ENCODE measurements around the gene DENND4A. TPM values are rescaled to one million over a fixed set of nuclear protein-coding genes. Genes with fewer than 3 reads are reported as not detected.
A peak's percentile ranks its signal among the peaks of the same experiment; 100 is the strongest.

The DENND4A gene
- total and polyA plus RNA-seq, 9 of the 15 experiments (the other 6 are each of a cell fraction or from before 2014, with no cell fraction given) = 6.8 to 32.3 (median 19.9) TPM

- TF ChIP-seq ATF7 (IDR thresholded peaks at IDR 0.05) (peak; percentile 75), NFXL1 (CRISPR knock-in tag; IDR thresholded peaks at IDR 0.05) (no peak), TBL1XR1 (IDR thresholded peaks at IDR 0.05; ENCODE audit: low read length in 2 of 2) (no peak), ZNF589 (CRISPR knock-in tag; IDR thresholded peaks at IDR 0.05; ENCODE audit: low read depth) (peak; percentile 95), EHMT2 (IDR thresholded peaks at IDR 0.05) (no peak), USF1 (CRISPR knock-in tag; IDR thresholded peaks at IDR 0.05) (no peak), ETV5 (CRISPR knock-in tag; IDR thresholded peaks at IDR 0.05; ENCODE audit: low read depth) (0 out of 2 replicates have a peak, but pooled peaks have one; percentile 26), MEIS2 (IDR thresholded peaks at IDR 0.05; ENCODE audit: partially characterized antibody) (peak; percentile 29), ZNF76 (CRISPR knock-in tag; IDR thresholded peaks at IDR 0.05; ENCODE audit: borderline replicate concordance) (0 out of 2 replicates have a peak, but pooled peaks have one; percentile 41), MAFG (tag; conservative IDR thresholded peaks at IDR 0.05) (peak; percentile 45; the same call in 1 of the 2 replicates), TFE3 (CRISPR knock-in tag; IDR thresholded peaks at IDR 0.05) (no peak), ZKSCAN1 (IDR thresholded peaks at IDR 0.05; ENCODE audit: low read depth, low read length) (no peak), GATAD2A (IDR thresholded peaks at IDR 0.05) (peak; percentile 60; the same call in 1 of the 2 replicates), ZNF436 (CRISPR knock-in tag; IDR thresholded peaks at IDR 0.05) (no peak), NFATC3 (IDR thresholded peaks at IDR 0.05) (no peak)
- TF ChIP-seq, protein P1, sequence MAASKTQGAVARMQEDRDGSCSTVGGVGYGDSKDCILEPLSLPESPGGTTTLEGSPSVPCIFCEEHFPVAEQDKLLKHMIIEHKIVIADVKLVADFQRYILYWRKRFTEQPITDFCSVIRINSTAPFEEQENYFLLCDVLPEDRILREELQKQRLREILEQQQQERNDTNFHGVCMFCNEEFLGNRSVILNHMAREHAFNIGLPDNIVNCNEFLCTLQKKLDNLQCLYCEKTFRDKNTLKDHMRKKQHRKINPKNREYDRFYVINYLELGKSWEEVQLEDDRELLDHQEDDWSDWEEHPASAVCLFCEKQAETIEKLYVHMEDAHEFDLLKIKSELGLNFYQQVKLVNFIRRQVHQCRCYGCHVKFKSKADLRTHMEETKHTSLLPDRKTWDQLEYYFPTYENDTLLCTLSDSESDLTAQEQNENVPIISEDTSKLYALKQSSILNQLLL (CRISPR knock-in tag; IDR thresholded peaks at IDR 0.05; ENCODE audit: borderline replicate concordance) = no peak
- TF ChIP-seq, protein P2, sequence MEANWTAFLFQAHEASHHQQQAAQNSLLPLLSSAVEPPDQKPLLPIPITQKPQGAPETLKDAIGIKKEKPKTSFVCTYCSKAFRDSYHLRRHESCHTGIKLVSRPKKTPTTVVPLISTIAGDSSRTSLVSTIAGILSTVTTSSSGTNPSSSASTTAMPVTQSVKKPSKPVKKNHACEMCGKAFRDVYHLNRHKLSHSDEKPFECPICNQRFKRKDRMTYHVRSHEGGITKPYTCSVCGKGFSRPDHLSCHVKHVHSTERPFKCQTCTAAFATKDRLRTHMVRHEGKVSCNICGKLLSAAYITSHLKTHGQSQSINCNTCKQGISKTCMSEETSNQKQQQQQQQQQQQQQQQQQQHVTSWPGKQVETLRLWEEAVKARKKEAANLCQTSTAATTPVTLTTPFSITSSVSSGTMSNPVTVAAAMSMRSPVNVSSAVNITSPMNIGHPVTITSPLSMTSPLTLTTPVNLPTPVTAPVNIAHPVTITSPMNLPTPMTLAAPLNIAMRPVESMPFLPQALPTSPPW (CRISPR knock-in tag; IDR thresholded peaks at IDR 0.05) = peak; percentile 36
Observed at GRCh38 chr15:65832549-65833364, 40.7 kb upstream of the DENND4A start (continued).
